Left ventricle myocardium inferior (tissue), 1 donor: ENCODE results near the gene KANK4. TPM values are rescaled to one million over a fixed set of nuclear protein-coding genes. Genes with fewer than 3 reads are reported as not detected.
"Not testable (repeated sequence)": the region's sequence is repeated elsewhere in the genome, so short reads cannot be mapped to it uniquely, and the experiment has no call there.

Experiments
- DNase-seq: peaks from one replicate; pipeline ENCODE4 v3.0.0-alpha.2; 2020
- H3K27ac ChIP-seq: fragments of 200-600 bp; replicated peaks from 2 replicates; pipeline ENCODE4 v1.8.0; 2021
- H3K27me3 ChIP-seq: fragments of 200-600 bp; 2 replicates; pipeline ENCODE4 v1.8.0; 2021; ENCODE audit warnings: low read depth
- H3K36me3 ChIP-seq: fragments of 200-600 bp; 2 replicates; pipeline ENCODE4 v1.8.0; 2021
- H3K4me1 ChIP-seq: fragments of 200-600 bp; 2 replicates; pipeline ENCODE4 v1.8.0; 2021
- H3K4me3 ChIP-seq: fragments of 200-600 bp; 2 replicates; pipeline ENCODE4 v1.8.0; 2021; ENCODE audit warnings: mild to moderate bottlenecking, moderate library complexity
- H3K9me3 ChIP-seq: fragments of 200-600 bp; replicated peaks from 2 replicates; pipeline ENCODE4 v1.8.0; 2021
- CTCF ChIP-seq: fragments of 200-600 bp; IDR thresholded peaks from 2 replicates; pipeline ENCODE4 v1.8.0; 2021; ENCODE audit warnings: antibody characterized with exemption, mild to moderate bottlenecking, borderline replicate concordance
- intact Hi-C: fragments of 100-400 bp; cut with micrococcal nuclease; formaldehyde crosslinking; loops from one replicate; pipeline ENCODE4 v1.11.0; 2022
- total RNA-seq: library from RNA; stranded (reverse); fragmentation: NEBNext Ultra II Directional; extraction: Animal tissue kit (Norgen Biotek cat#: 25700); gene quantifications from one replicate; pipeline ENCODE4 v1.2.1, GENCODE V29; 2021
- donor health status: DM: no; HTN: yes; CAD: no; lungs with severe emphysema.

KANK4 gene
- total RNA-seq, 1 donor from 2014 or later, result 0.11 TPM

- no peaks in the 10 kb centered on the region for H3K27me3 ChIP-seq
- H3K4me1 ChIP-seq, result no peaks in the 10 kb centered on the region
- H3K9me3 ChIP-seq, result no peaks in the 10 kb centered on the region
- H3K27ac ChIP-seq, result no peak overlapping the region
- no peak for TF ChIP-seq CTCF
- DNase-seq, result no peak
- H3K36me3 ChIP-seq, result no peaks in the 10 kb centered on the region
- intact Hi-C loops, result no loop called here
- H3K4me3 ChIP-seq, result no peak overlapping the region
Observed at GRCh38 chr1:62221171-62221570, 98.1 kb downstream of the KANK4 start.

GRCh38 chr1:62220456-62220855, 98.8 kb downstream of the KANK4 start:
- H3K27me3 ChIP-seq, H3K4me1 ChIP-seq, intact Hi-C loops, H3K27ac ChIP-seq, DNase-seq, H3K4me3 ChIP-seq, H3K36me3 ChIP-seq, H3K9me3 ChIP-seq: not testable (repeated sequence)

- no peak overlapping the region for H3K27ac ChIP-seq
- intact Hi-C loops, result no loop called here
- no peaks in the 10 kb centered on the region for H3K9me3 ChIP-seq
- H3K4me1 ChIP-seq, result no peaks in the 10 kb centered on the region
- DNase-seq, result no peak
- H3K36me3 ChIP-seq, result no peaks in the 10 kb centered on the region
- TF ChIP-seq CTCF, result no peak
- no peaks in the 10 kb centered on the region for H3K27me3 ChIP-seq
- H3K4me3 ChIP-seq, result no peak overlapping the region
Observed at GRCh38 chr1:62218604-62219003, 100.6 kb downstream of the KANK4 start.

GRCh38 chr1:62213075-62213914, 105.9 kb downstream of the KANK4 start:
- DNase-seq, result no peak
- Histone ChIP-seq H3K4me1 (no peaks in the 10 kb centered on the region), H3K4me3 (no peak overlapping the region), H3K27ac (no peak overlapping the region), H3K9me3 (peaks cover 24% of the 10 kb centered on the region), H3K27me3 (no peaks in the 10 kb centered on the region), H3K36me3 (no peaks in the 10 kb centered on the region)
- intact Hi-C loops, result no loop called here
- no peak for TF ChIP-seq CTCF

- Histone ChIP-seq H3K27me3 (no peaks in the 10 kb centered on the region), H3K27ac (no peak overlapping the region), H3K4me3 (no peak overlapping the region), H3K9me3 (peaks cover 27% of the 10 kb centered on the region), H3K36me3 (no peaks in the 10 kb centered on the region), H3K4me1 (no peaks in the 10 kb centered on the region)
- TF ChIP-seq CTCF, result no peak
- no peak for DNase-seq
- intact Hi-C loops, result no loop called here
Observed at GRCh38 chr1:62212411-62212810, 106.8 kb downstream of the KANK4 start.

GRCh38 chr1:62210960-62211359, 108.3 kb downstream of the KANK4 start:
- Histone ChIP-seq H3K4me3 (no peak overlapping the region), H3K4me1 (no peaks in the 10 kb centered on the region), H3K27ac (no peak overlapping the region), H3K9me3 (peaks cover 36% of the 10 kb centered on the region), H3K36me3 (no peaks in the 10 kb centered on the region), H3K27me3 (no peaks in the 10 kb centered on the region)
- no peak for DNase-seq
- intact Hi-C loops, result no loop called here
- TF ChIP-seq CTCF, result no peak
